Left kidney (tissue), 2 donors: ENCODE measurements around the gene ABHD16B. TPM values are rescaled to one million over a fixed set of nuclear protein-coding genes. Genes with fewer than 3 reads are reported as not detected.
A peak's percentile ranks its signal among the peaks of the same experiment; 100 is the strongest.
"Not testable (repeated sequence)": the region's sequence is repeated elsewhere in the genome, so short reads cannot be mapped to it uniquely, and the experiment has no call there.

Experiments
- DNase-seq: peaks from one replicate; pipeline ENCODE4 v3.0.0-alpha.2; 2013
- polyA plus RNA-seq: library from polyadenylated mRNA; unstranded; fragments of 120-200 nt; gene quantifications from one replicate; pipeline ENCODE4 v1.2.1, GENCODE V29; 2013; ENCODE audit not compliant: insufficient read length

Gene ABHD16B
- polyA plus RNA-seq, 1 donor, result not detected

GRCh38 chr20:63854069-63854765 lies 7.1 kb upstream of the ABHD16B start:
- DNase-seq, result no peak

GRCh38 chr20:63854766-63855362 lies 6.4 kb upstream of the ABHD16B start:
- DNase-seq, result no peak

- no peak for DNase-seq
Observed at GRCh38 chr20:63855363-63856097, 5.8 kb upstream of the ABHD16B start.

GRCh38 chr20:63856098-63856511 lies 5.2 kb upstream of the ABHD16B start:
- DNase-seq, result no peak

- DNase-seq, result no peak
Observed at GRCh38 chr20:63857764-63858392, 3.4 kb upstream of the ABHD16B start.

- DNase-seq, result peak; percentile 86
Observed at GRCh38 chr20:63858393-63859165, 2.7 kb upstream of the ABHD16B start.

- no peak for DNase-seq
Observed at GRCh38 chr20:63859166-63859699, 2.1 kb upstream of the ABHD16B start.

- no peak for DNase-seq
Observed at GRCh38 chr20:63860325-63861051, 810 bp upstream of the ABHD16B start.

GRCh38 chr20:63861981-63862901 lies 943 bp downstream of the ABHD16B start:
- DNase-seq, result no peak

GRCh38 chr20:63863021-63863797 lies 1.9 kb downstream of the ABHD16B start:
- no peak for DNase-seq

- peak; percentile 73 for DNase-seq
Observed at GRCh38 chr20:63863798-63864544, 2.7 kb downstream of the ABHD16B start.

GRCh38 chr20:63864545-63864977 lies 3.3 kb downstream of the ABHD16B start:
- DNase-seq, result no peak

GRCh38 chr20:63864978-63865640 lies 3.8 kb downstream of the ABHD16B start, which contains the start of gene TPD52L2:
TPD52L2 (plus strand) TSS chr20:63865270; CDS start chr20:63865366, 96 bp downstream.
- peak; percentile 98 for DNase-seq

GRCh38 chr20:63867042-63867441 lies 5.7 kb downstream of the ABHD16B start:
- DNase-seq, result not testable (repeated sequence)

- DNase-seq, result no peak
Observed at GRCh38 chr20:63868264-63868663, 7.0 kb downstream of the ABHD16B start.

- no peak for DNase-seq
Observed at GRCh38 chr20:63873477-63873971, 12.2 kb downstream of the ABHD16B start.

GRCh38 chr20:63874241-63874640 lies 12.9 kb downstream of the ABHD16B start:
- not testable (repeated sequence) for DNase-seq
